ENCODE data around the gene HMGCS1.

HMGCS1 gene

GRCh38 chr5:43357067-43357466, 43.9 kb upstream of the HMGCS1 start:
- no peak for DNase-seq (ENCODE audit: low spot score)
- Histone ChIP-seq H2AK5ac (ENCODE audit: low read depth, low read length) (no peak overlapping the region), H4K8ac (ENCODE audit: low read depth, low read length) (no peak overlapping the region), H3K4me1 (ENCODE audit: control insufficient read depth in 2 of 2, insufficient read depth in 1 of 2, low read depth in 1 of 2, low read length in 2 of 2) (no peaks in the 10 kb centered on the region), H2BK120ac (ENCODE audit: low read depth, low read length) (no peak overlapping the region), H3K36me3 (replicated peaks in 1 of 2; ENCODE audit: control insufficient read depth in 2 of 2, insufficient read depth in 2 of 2, low read length in 2 of 2) (no peaks in the 10 kb centered on the region), H3K4me3 (ENCODE audit: low read length in 2 of 2) (no peak overlapping the region), H3K4me2 (ENCODE audit: insufficient read depth, low read length, poor library complexity, severe bottlenecking) (no peak overlapping the region), H3K27me3 (ENCODE audit: control insufficient read depth in 3 of 3, insufficient read depth in 3 of 3, low read depth in 1 of 3, low read length in 3 of 3) (peaks cover 0 to 15% (median 0%) of the 10 kb centered on the region in 3 experiments), H3K9ac (ENCODE audit: low read depth, low read length, poor library complexity) (no peak overlapping the region), H3K23ac (ENCODE audit: low read depth, low read length, poor library complexity) (peak overlapping the region; percentile 43), H2BK5ac (ENCODE audit: low read length) (no peak overlapping the region), H3K79me1 (ENCODE audit: low read depth, low read length) (no peaks in the 10 kb centered on the region), H3K27ac (replicated peaks; ENCODE audit: low read length) (no peak overlapping the region), H4K91ac (ENCODE audit: low read depth, low read length, poor library complexity) (no peak overlapping the region), H2BK12ac (ENCODE audit: low read length) (no peak overlapping the region), H3K4ac (ENCODE audit: low read length) (no peak overlapping the region), H3K18ac (ENCODE audit: low read length) (no peak overlapping the region), H2BK15ac (ENCODE audit: low read length) (no peak overlapping the region), H3K9me3 (replicated peaks in 1 of 2; ENCODE audit: control insufficient read depth in 2 of 2, insufficient read depth in 1 of 2, low read depth in 1 of 2, low read length in 2 of 2) (peaks cover 3 to 6% of the 10 kb centered on the region in 2 donors), H2AFZ (ENCODE audit: low read length) (no peak overlapping the region), H3K14ac (ENCODE audit: low read length) (no peak overlapping the region)
- no CpG with 5 or more reads among the region's 2 CpGs for WGBS, 2 donors (ENCODE audit: extremely low coverage in 2 of 2, insufficient read length in 2 of 2, insufficient replicate concordance in 1 of 2)

GRCh38 chr5:43354774-43355173, 41.6 kb upstream of the HMGCS1 start:
- H3K9me3 ChIP-seq (replicated peaks in 1 of 2; ENCODE audit: control insufficient read depth in 2 of 2, insufficient read depth in 1 of 2, low read depth in 1 of 2, low read length in 2 of 2), result peaks cover 2 to 4% of the 10 kb centered on the region in 2 donors
- H3K9ac ChIP-seq (ENCODE audit: low read depth, low read length, poor library complexity), result no peak overlapping the region
- H2AFZ ChIP-seq (ENCODE audit: low read length), result no peak overlapping the region
- no peaks in the 10 kb centered on the region for H3K4me1 ChIP-seq (ENCODE audit: control insufficient read depth in 2 of 2, insufficient read depth in 1 of 2, low read depth in 1 of 2, low read length in 2 of 2)
- no peak for DNase-seq (ENCODE audit: low spot score)
- WGBS, 2 donors (ENCODE audit: extremely low coverage in 2 of 2, insufficient read length in 2 of 2, insufficient replicate concordance in 1 of 2), result no CpG with 5 or more reads among the region's 3 CpGs
- H2BK5ac ChIP-seq (ENCODE audit: low read length), result no peak overlapping the region
- no peak overlapping the region for H4K91ac ChIP-seq (ENCODE audit: low read depth, low read length, poor library complexity)
- no peak overlapping the region for H3K27ac ChIP-seq (replicated peaks; ENCODE audit: low read length)
- no peak overlapping the region for H3K18ac ChIP-seq (ENCODE audit: low read length)
- H3K23ac ChIP-seq (ENCODE audit: low read depth, low read length, poor library complexity), result no peak overlapping the region
- no peak overlapping the region for H3K4ac ChIP-seq (ENCODE audit: low read length)
- no peak overlapping the region for H4K8ac ChIP-seq (ENCODE audit: low read depth, low read length)
- no peak overlapping the region for H2BK120ac ChIP-seq (ENCODE audit: low read depth, low read length)
- H3K79me1 ChIP-seq (ENCODE audit: low read depth, low read length), result no peaks in the 10 kb centered on the region
- no peaks in the 10 kb centered on the region for H3K36me3 ChIP-seq (replicated peaks in 1 of 2; ENCODE audit: control insufficient read depth in 2 of 2, insufficient read depth in 2 of 2, low read length in 2 of 2)
- peaks cover 0 to 24% (median 0%) of the 10 kb centered on the region in 3 experiments for H3K27me3 ChIP-seq (ENCODE audit: control insufficient read depth in 3 of 3, insufficient read depth in 3 of 3, low read depth in 1 of 3, low read length in 3 of 3)
- H3K4me3 ChIP-seq (ENCODE audit: low read length in 2 of 2), result no peak overlapping the region
- H2AK5ac ChIP-seq (ENCODE audit: low read depth, low read length), result no peak overlapping the region
- H2BK12ac ChIP-seq (ENCODE audit: low read length), result no peak overlapping the region
- H3K14ac ChIP-seq (ENCODE audit: low read length), result no peak overlapping the region
- no peak overlapping the region for H3K4me2 ChIP-seq (ENCODE audit: insufficient read depth, low read length, poor library complexity, severe bottlenecking)
- no peak overlapping the region for H2BK15ac ChIP-seq (ENCODE audit: low read length)

GRCh38 chr5:43353668-43354067, 40.5 kb upstream of the HMGCS1 start:
- no peak overlapping the region for H3K9ac ChIP-seq (ENCODE audit: low read depth, low read length, poor library complexity)
- WGBS, 2 donors (ENCODE audit: extremely low coverage in 2 of 2, insufficient read length in 2 of 2, insufficient replicate concordance in 1 of 2), result no CpG with 5 or more reads among the region's 1 CpG

GRCh38 chr5:43352915-43353314, 39.7 kb upstream of the HMGCS1 start:
- no peak overlapping the region for H3K4me3 ChIP-seq (ENCODE audit: low read length in 2 of 2)
- DNase-seq (ENCODE audit: low spot score), result no peak

More at GRCh38 chr5:43353668-43354067, 40.5 kb upstream of the HMGCS1 start:
- Histone ChIP-seq H2AK5ac (ENCODE audit: low read depth, low read length) (no peak overlapping the region), H3K9me3 (replicated peaks in 1 of 2; ENCODE audit: control insufficient read depth in 2 of 2, insufficient read depth in 1 of 2, low read depth in 1 of 2, low read length in 2 of 2) (peaks cover 0 to 2% of the 10 kb centered on the region in 2 donors), H3K23ac (ENCODE audit: low read depth, low read length, poor library complexity) (no peak overlapping the region), H2AFZ (ENCODE audit: low read length) (no peak overlapping the region), H2BK15ac (ENCODE audit: low read length) (no peak overlapping the region), H3K4me3 (ENCODE audit: low read length in 2 of 2) (no peak overlapping the region), H3K4me1 (ENCODE audit: control insufficient read depth in 2 of 2, insufficient read depth in 1 of 2, low read depth in 1 of 2, low read length in 2 of 2) (no peaks in the 10 kb centered on the region), H3K14ac (ENCODE audit: low read length) (no peak overlapping the region), H3K36me3 (replicated peaks in 1 of 2; ENCODE audit: control insufficient read depth in 2 of 2, insufficient read depth in 2 of 2, low read length in 2 of 2) (no peaks in the 10 kb centered on the region), H3K27me3 (ENCODE audit: control insufficient read depth in 3 of 3, insufficient read depth in 3 of 3, low read depth in 1 of 3, low read length in 3 of 3) (peaks cover 0 to 27% (median 0%) of the 10 kb centered on the region in 3 experiments), H2BK12ac (ENCODE audit: low read length) (no peak overlapping the region), H3K4me2 (ENCODE audit: insufficient read depth, low read length, poor library complexity, severe bottlenecking) (no peak overlapping the region), H3K18ac (ENCODE audit: low read length) (no peak overlapping the region), H2BK5ac (ENCODE audit: low read length) (no peak overlapping the region), H4K91ac (ENCODE audit: low read depth, low read length, poor library complexity) (no peak overlapping the region), H3K79me1 (ENCODE audit: low read depth, low read length) (no peaks in the 10 kb centered on the region), H3K27ac (replicated peaks; ENCODE audit: low read length) (no peak overlapping the region), H2BK120ac (ENCODE audit: low read depth, low read length) (no peak overlapping the region), H4K8ac (ENCODE audit: low read depth, low read length) (no peak overlapping the region), H3K4ac (ENCODE audit: low read length) (no peak overlapping the region)
- DNase-seq (ENCODE audit: low spot score), result no peak

More at GRCh38 chr5:43352915-43353314, 39.7 kb upstream of the HMGCS1 start:
- no peak overlapping the region for H2BK12ac ChIP-seq (ENCODE audit: low read length)
- no peak overlapping the region for H2BK120ac ChIP-seq (ENCODE audit: low read depth, low read length)
- whole genome bisulfite sequencing, 2 donors (ENCODE audit: extremely low coverage in 2 of 2, insufficient read length in 2 of 2, insufficient replicate concordance in 1 of 2), result no CpG with 5 or more reads among the region's 2 CpGs
- H2AK5ac ChIP-seq (ENCODE audit: low read depth, low read length), result no peak overlapping the region
- H4K91ac ChIP-seq (ENCODE audit: low read depth, low read length, poor library complexity), result no peak overlapping the region
- no peak overlapping the region for H3K14ac ChIP-seq (ENCODE audit: low read length)
- H3K18ac ChIP-seq (ENCODE audit: low read length), result no peak overlapping the region
- no peaks in the 10 kb centered on the region for H3K4me1 ChIP-seq (ENCODE audit: control insufficient read depth in 2 of 2, insufficient read depth in 1 of 2, low read depth in 1 of 2, low read length in 2 of 2)
- no peaks in the 10 kb centered on the region for H3K79me1 ChIP-seq (ENCODE audit: low read depth, low read length)
- H3K9me3 ChIP-seq (replicated peaks in 1 of 2; ENCODE audit: control insufficient read depth in 2 of 2, insufficient read depth in 1 of 2, low read depth in 1 of 2, low read length in 2 of 2), result peaks cover 0 to 4% of the 10 kb centered on the region in 2 donors
- H2BK5ac ChIP-seq (ENCODE audit: low read length), result no peak overlapping the region
- H3K4me2 ChIP-seq (ENCODE audit: insufficient read depth, low read length, poor library complexity, severe bottlenecking), result no peak overlapping the region
- H3K4ac ChIP-seq (ENCODE audit: low read length), result no peak overlapping the region
- no peak overlapping the region for H3K27ac ChIP-seq (replicated peaks; ENCODE audit: low read length)
- no peak overlapping the region for H3K23ac ChIP-seq (ENCODE audit: low read depth, low read length, poor library complexity)
- H3K36me3 ChIP-seq (replicated peaks in 1 of 2; ENCODE audit: control insufficient read depth in 2 of 2, insufficient read depth in 2 of 2, low read length in 2 of 2), result no peaks in the 10 kb centered on the region
- H2BK15ac ChIP-seq (ENCODE audit: low read length), result no peak overlapping the region
- peaks cover 0 to 27% (median 0%) of the 10 kb centered on the region in 3 experiments for H3K27me3 ChIP-seq (ENCODE audit: control insufficient read depth in 3 of 3, insufficient read depth in 3 of 3, low read depth in 1 of 3, low read length in 3 of 3)
- H3K9ac ChIP-seq (ENCODE audit: low read depth, low read length, poor library complexity), result no peak overlapping the region
- no peak overlapping the region for H4K8ac ChIP-seq (ENCODE audit: low read depth, low read length)
- H2AFZ ChIP-seq (ENCODE audit: low read length), result no peak overlapping the region
